ENCODE data around the gene SLC25A3.
A peak's percentile ranks its signal among the peaks of the same experiment; 100 is the strongest.

SLC25A3 gene

GRCh38 chr12:98646294-98647090 lies 53.0 kb downstream of the SLC25A3 start:
- peaks cover 21% of the 10 kb centered on the region for H3K79me2 ChIP-seq (ENCODE audit: insufficient read depth, low read length)
- peak overlapping the region; percentile 52 for H3K27ac ChIP-seq (ENCODE audit: low read depth, low read length, poor library complexity, severe bottlenecking)
- peak overlapping the region; percentile 78 for H3K9ac ChIP-seq (ENCODE audit: low read length)

DNA sequence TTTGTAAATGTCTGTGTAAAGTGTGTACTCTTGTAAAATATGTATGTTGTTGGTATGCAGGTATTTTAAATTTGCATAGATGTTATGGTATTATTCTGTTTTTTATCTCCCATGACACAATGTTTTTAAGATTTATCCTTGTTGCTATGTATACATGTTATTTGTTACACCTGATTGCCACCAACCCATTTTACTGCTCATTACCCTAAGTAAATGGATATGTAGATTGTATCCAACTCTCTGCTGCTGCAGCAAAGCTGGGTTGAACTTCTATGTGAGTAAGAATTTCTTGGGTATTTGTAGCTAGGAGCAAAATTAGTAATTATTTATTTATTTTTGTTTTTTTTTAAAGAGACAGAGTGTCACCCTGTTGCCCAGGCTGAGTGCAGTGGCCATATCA lies 57.8 kb downstream of the SLC25A3 start:
- no peaks in the 10 kb centered on the region for H3F3A ChIP-seq (ENCODE audit: insufficient read depth, low read length)

More at GRCh38 chr12:98646294-98647090, 53.0 kb downstream of the SLC25A3 start:
- H3K27me3 ChIP-seq (ENCODE audit: insufficient read depth, low read length), result no peaks in the 10 kb centered on the region
- H3F3A ChIP-seq (ENCODE audit: insufficient read depth, low read length), result no peaks in the 10 kb centered on the region
- no peaks in the 10 kb centered on the region for H4K20me1 ChIP-seq (ENCODE audit: insufficient read depth, low read length)
- TF ChIP-seq EZH2 (IDR thresholded peaks at IDR 0.05; ENCODE audit: borderline replicate concordance, low read length), result no peak
- TF ChIP-seq, protein P1, sequence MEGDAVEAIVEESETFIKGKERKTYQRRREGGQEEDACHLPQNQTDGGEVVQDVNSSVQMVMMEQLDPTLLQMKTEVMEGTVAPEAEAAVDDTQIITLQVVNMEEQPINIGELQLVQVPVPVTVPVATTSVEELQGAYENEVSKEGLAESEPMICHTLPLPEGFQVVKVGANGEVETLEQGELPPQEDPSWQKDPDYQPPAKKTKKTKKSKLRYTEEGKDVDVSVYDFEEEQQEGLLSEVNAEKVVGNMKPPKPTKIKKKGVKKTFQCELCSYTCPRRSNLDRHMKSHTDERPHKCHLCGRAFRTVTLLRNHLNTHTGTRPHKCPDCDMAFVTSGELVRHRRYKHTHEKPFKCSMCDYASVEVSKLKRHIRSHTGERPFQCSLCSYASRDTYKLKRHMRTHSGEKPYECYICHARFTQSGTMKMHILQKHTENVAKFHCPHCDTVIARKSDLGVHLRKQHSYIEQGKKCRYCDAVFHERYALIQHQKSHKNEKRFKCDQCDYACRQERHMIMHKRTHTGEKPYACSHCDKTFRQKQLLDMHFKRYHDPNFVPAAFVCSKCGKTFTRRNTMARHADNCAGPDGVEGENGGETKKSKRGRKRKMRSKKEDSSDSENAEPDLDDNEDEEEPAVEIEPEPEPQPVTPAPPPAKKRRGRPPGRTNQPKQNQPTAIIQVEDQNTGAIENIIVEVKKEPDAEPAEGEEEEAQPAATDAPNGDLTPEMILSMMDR (IDR thresholded peaks at IDR 0.05; ENCODE audit: low read length), result peak; percentile 30; the same call in 1 of the 2 replicates
- H3K9me3 ChIP-seq (ENCODE audit: low read length), result no peaks in the 10 kb centered on the region
- no peaks in the 10 kb centered on the region for H3K9me2 ChIP-seq (ENCODE audit: low read depth, low read length)
- H3K36me3 ChIP-seq (ENCODE audit: insufficient read depth, low read length), result peaks cover 30% of the 10 kb centered on the region
- H2AFZ ChIP-seq (ENCODE audit: low read length), result no peak overlapping the region
- peaks cover 32% of the 10 kb centered on the region for H3K4me1 ChIP-seq (ENCODE audit: insufficient read depth, low read length, severe bottlenecking)
- peak overlapping the region; percentile 89 for H3K4me3 ChIP-seq (ENCODE audit: low read depth, low read length, poor library complexity, severe bottlenecking)
- H3K4me2 ChIP-seq (ENCODE audit: low read length), result peak overlapping the region; percentile 79

DNA sequence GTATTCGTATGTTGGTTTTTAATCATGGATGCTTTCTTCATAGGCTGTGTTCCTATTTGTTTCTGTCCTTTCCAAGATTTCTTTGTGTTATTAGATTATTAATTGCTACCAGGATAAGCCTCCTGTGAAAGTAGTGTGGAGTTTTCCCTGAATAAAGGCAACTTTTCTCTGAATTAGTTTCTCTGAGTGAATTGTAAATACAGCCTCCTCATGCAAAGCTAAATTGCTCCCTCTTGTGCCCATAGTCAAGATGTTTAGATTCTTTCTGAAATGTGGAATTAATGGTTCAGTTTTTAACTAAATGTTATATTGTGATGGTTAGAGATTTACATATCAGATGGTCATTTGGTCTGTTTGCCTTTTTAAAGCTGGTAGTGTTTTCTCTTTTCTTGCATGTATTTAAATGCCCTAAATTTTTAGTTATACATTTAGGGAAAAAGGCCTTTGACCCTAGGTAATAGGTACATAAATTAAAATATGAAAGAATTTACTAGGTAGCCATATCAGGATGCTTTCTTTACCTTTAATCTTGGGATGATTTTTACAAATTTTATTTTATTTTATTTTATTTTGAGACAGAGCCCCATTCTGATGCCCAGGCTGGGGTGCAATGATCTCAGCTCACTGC lies 60.5 kb downstream of the SLC25A3 start:
- peaks cover 56% of the 10 kb centered on the region for H3K36me3 ChIP-seq (ENCODE audit: insufficient read depth, low read length)
- no peak overlapping the region for H3K4me3 ChIP-seq (ENCODE audit: low read depth, low read length, poor library complexity, severe bottlenecking)
- no peaks in the 10 kb centered on the region for H3K79me2 ChIP-seq (ENCODE audit: insufficient read depth, low read length)
- no peaks in the 10 kb centered on the region for H4K20me1 ChIP-seq (ENCODE audit: insufficient read depth, low read length)
- H2AFZ ChIP-seq (ENCODE audit: low read length), result no peak overlapping the region
- no peak overlapping the region for H3K27ac ChIP-seq (ENCODE audit: low read depth, low read length, poor library complexity, severe bottlenecking)
- H3K27me3 ChIP-seq (ENCODE audit: insufficient read depth, low read length), result no peaks in the 10 kb centered on the region
- no peaks in the 10 kb centered on the region for H3F3A ChIP-seq (ENCODE audit: insufficient read depth, low read length)
- TF ChIP-seq, protein P1 (IDR thresholded peaks at IDR 0.05; ENCODE audit: low read length), result peak; percentile 77
- no peak for TF ChIP-seq EZH2 (IDR thresholded peaks at IDR 0.05; ENCODE audit: borderline replicate concordance, low read length)
- no peak overlapping the region for H3K9ac ChIP-seq (ENCODE audit: low read length)
- no peaks in the 10 kb centered on the region for H3K9me2 ChIP-seq (ENCODE audit: low read depth, low read length)
- no peaks in the 10 kb centered on the region for H3K4me1 ChIP-seq (ENCODE audit: insufficient read depth, low read length, severe bottlenecking)
- H3K4me2 ChIP-seq (ENCODE audit: low read length), result no peak overlapping the region
- no peaks in the 10 kb centered on the region for H3K9me3 ChIP-seq (ENCODE audit: low read length)

More for the DNA sequence above, 57.8 kb downstream of the SLC25A3 start:
- Histone ChIP-seq H2AFZ (ENCODE audit: low read length) (no peak overlapping the region), H3K36me3 (ENCODE audit: insufficient read depth, low read length) (peaks cover 41% of the 10 kb centered on the region), H3K9me3 (ENCODE audit: low read length) (no peaks in the 10 kb centered on the region), H3K4me3 (ENCODE audit: low read depth, low read length, poor library complexity, severe bottlenecking) (no peak overlapping the region), H3K4me2 (ENCODE audit: low read length) (no peak overlapping the region), H3K79me2 (ENCODE audit: insufficient read depth, low read length) (peaks cover 5% of the 10 kb centered on the region; the same call in 1 of the 2 replicates), H3K9ac (ENCODE audit: low read length) (no peak overlapping the region), H4K20me1 (ENCODE audit: insufficient read depth, low read length) (no peaks in the 10 kb centered on the region), H3K9me2 (ENCODE audit: low read depth, low read length) (no peaks in the 10 kb centered on the region), H3K27ac (ENCODE audit: low read depth, low read length, poor library complexity, severe bottlenecking) (no peak overlapping the region), H3K4me1 (ENCODE audit: insufficient read depth, low read length, severe bottlenecking) (peaks cover 12% of the 10 kb centered on the region), H3K27me3 (ENCODE audit: insufficient read depth, low read length) (no peaks in the 10 kb centered on the region)
- TF ChIP-seq, protein P1 (IDR thresholded peaks at IDR 0.05; ENCODE audit: low read length), result no peak
- no peak for TF ChIP-seq EZH2 (IDR thresholded peaks at IDR 0.05; ENCODE audit: borderline replicate concordance, low read length)
